A673 (cell line): ENCODE results near the gene RSRC1.
"Not testable (repeated sequence)": the region's sequence is repeated elsewhere in the genome, so short reads cannot be mapped to it uniquely, and the experiment has no call there.

Source experiments
- EZH2 ChIP-seq: fragments of 200-600 bp; sonication (generic); IDR thresholded peaks from 2 replicates; pipeline ENCODE4 v1.6.1; 2017; ENCODE audit warnings: borderline replicate concordance, low read depth, mild to moderate bottlenecking, mixed read lengths, antibody characterized with exemption, low read length; ENCODE audit not compliant: poor library complexity, severe bottlenecking
- TF ChIP-seq, protein P1 (sequence below): fragments of 300-800, 200-600 bp; sonication (generic); conservative IDR thresholded peaks from 2 replicates; pipeline ENCODE4 v1.5.1; 2017; ENCODE audit warnings: low read depth, mild to moderate bottlenecking, antibody characterized with exemption, low read length, moderate library complexity, mixed read lengths

DNA sequence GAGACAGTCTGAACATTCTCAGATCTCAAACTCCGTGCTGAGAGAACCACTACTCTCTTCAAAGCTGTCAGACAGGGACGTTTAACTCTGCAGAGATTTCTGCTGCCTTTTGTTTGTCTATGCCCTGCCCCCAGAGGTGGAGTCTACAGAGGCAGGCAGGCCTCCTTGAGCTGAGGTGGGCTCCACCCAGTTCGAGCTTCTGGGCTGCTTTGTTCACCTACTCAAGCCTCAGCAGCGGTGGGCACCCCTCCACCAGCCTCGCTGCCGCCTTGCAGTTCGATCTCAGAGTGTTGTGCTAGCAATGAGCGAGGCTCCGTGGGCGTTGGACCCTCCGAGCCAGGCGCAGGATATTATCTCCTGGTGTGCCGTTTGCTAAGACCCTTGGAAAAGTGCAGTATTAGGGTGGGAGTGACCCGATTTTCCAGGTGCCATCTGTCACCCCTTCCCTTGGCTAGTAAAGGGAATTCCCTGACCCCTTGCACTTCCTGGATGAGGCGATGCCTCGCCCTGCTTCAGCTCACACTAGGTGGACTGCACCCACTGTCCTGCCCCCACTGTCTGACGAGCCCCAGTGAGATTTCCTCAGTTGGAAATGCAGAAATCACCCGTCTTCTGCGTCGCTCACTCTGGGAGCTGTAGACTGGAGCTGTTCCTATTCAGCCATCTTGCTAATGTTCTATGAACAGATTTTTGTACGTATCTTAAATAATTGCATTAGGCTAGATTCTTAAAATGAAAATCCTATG lies 220.0 kb downstream of the RSRC1 start:
- TF ChIP-seq, protein P1, sequence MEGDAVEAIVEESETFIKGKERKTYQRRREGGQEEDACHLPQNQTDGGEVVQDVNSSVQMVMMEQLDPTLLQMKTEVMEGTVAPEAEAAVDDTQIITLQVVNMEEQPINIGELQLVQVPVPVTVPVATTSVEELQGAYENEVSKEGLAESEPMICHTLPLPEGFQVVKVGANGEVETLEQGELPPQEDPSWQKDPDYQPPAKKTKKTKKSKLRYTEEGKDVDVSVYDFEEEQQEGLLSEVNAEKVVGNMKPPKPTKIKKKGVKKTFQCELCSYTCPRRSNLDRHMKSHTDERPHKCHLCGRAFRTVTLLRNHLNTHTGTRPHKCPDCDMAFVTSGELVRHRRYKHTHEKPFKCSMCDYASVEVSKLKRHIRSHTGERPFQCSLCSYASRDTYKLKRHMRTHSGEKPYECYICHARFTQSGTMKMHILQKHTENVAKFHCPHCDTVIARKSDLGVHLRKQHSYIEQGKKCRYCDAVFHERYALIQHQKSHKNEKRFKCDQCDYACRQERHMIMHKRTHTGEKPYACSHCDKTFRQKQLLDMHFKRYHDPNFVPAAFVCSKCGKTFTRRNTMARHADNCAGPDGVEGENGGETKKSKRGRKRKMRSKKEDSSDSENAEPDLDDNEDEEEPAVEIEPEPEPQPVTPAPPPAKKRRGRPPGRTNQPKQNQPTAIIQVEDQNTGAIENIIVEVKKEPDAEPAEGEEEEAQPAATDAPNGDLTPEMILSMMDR: not testable (repeated sequence)
- TF ChIP-seq EZH2: not testable (repeated sequence)
